Hematopoietic multipotent progenitor cell treated with erythropoietin and hydrocortisone succinate and interleukin-3 and kit ligand, for 8 days (in vitro differentiated cells): ENCODE data around the gene CCDC154.

Experiments
- DNase-seq: peaks from one replicate; pipeline ENCODE4 v3.0.0-alpha.2; 2015

CCDC154 gene

GRCh38 chr16:1414532-1415260 is 29.7 kb downstream of the CCDC154 start, which contains the start of gene UNKL:
TSS of gene UNKL (minus strand) at chr16:1414704. CDS start at chr16:1414691, 13 bp downstream.
- peak; percentile 28 for DNase-seq

GRCh38 chr16:1413684-1414531 is 30.4 kb downstream of the CCDC154 start:
- peak; percentile 65 for DNase-seq

GRCh38 chr16:1412847-1413246 is 31.5 kb downstream of the CCDC154 start:
- no peak for DNase-seq

- peak; percentile 89 for DNase-seq
Observed at GRCh38 chr16:1408171-1408837, 36.1 kb downstream of the CCDC154 start.

- DNase-seq = peak; percentile 3
Observed at GRCh38 chr16:1407753-1408152, 36.6 kb downstream of the CCDC154 start.

GRCh38 chr16:1403733-1404132 is 40.6 kb downstream of the CCDC154 start:
- no peak for DNase-seq

- no peak for DNase-seq
Observed at GRCh38 chr16:1403036-1403435, 41.3 kb downstream of the CCDC154 start.

GRCh38 chr16:1401758-1402154 is 42.6 kb downstream of the CCDC154 start:
- DNase-seq = no peak

- DNase-seq = no peak
Observed at GRCh38 chr16:1401061-1401757, 43.1 kb downstream of the CCDC154 start.

- no peak for DNase-seq
Observed at GRCh38 chr16:1398826-1399581, 45.4 kb downstream of the CCDC154 start.

- no peak for DNase-seq
Observed at GRCh38 chr16:1398351-1398750, 46.0 kb downstream of the CCDC154 start.

GRCh38 chr16:1397779-1398178 is 46.6 kb downstream of the CCDC154 start:
- DNase-seq = no peak

GRCh38 chr16:1395444-1396031 is 48.8 kb downstream of the CCDC154 start:
- no peak for DNase-seq

- no peak for DNase-seq
Observed at GRCh38 chr16:1394367-1394951, 49.9 kb downstream of the CCDC154 start.

GRCh38 chr16:1393613-1394176 is 50.7 kb downstream of the CCDC154 start:
- DNase-seq = no peak

GRCh38 chr16:1392826-1393225 is 51.5 kb downstream of the CCDC154 start:
- DNase-seq = no peak

GRCh38 chr16:1390239-1390779 is 54.0 kb downstream of the CCDC154 start:
- DNase-seq = no peak

- DNase-seq = no peak
Observed at GRCh38 chr16:1389762-1390161, 54.6 kb downstream of the CCDC154 start.

- no peak for DNase-seq
Observed at GRCh38 chr16:1387331-1387730, 57.0 kb downstream of the CCDC154 start.

- no peak for DNase-seq
Observed at GRCh38 chr16:1385232-1385631, 59.1 kb downstream of the CCDC154 start.
